ENCODE results near the gene ZC3H4.

GRCh38 chr19:47153266-47153665 lies 39.7 kb upstream of the ZC3H4 start:
- TF ChIP-seq EZH2 (IDR thresholded peaks at IDR 0.05; ENCODE audit: low read length, missing control alignments) (no peak), CTCF (conservative IDR thresholded peaks at IDR 0.05 in 1 of 2, IDR thresholded peaks at IDR 0.05 in 1 of 2; ENCODE audit: low read depth in 1 of 2, low read length in 2 of 2) (no peak)

All from fibroblast of lung (primary cell).